ENCODE data around the gene KMT2A.

Gene KMT2A

DNA sequence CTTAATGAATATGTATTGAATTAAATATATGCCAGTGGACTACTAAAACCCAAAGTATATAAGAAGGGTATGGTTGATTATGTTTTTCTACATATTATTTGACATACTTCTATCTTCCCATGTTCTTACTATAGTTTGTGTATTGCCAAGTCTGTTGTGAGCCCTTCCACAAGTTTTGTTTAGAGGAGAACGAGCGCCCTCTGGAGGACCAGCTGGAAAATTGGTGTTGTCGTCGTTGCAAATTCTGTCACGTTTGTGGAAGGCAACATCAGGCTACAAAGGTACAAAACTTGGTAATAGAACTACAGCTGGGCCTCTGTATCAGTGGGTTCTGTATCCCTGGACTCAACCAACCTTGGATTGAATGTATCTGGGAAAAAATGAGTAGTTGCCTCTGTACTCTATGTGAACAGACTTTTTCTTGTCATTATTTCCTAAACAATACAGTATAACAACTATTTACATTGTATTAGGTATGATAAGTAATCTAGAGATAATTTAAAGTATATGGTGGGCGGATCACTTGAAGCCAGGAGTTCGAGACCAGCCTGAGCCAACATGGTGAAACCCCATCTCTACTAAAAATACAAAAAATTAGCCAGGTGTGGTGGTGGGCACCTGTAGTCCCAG is 52.3 kb downstream of the KMT2A start:
- DNase-seq: peak; percentile 38

DNA sequence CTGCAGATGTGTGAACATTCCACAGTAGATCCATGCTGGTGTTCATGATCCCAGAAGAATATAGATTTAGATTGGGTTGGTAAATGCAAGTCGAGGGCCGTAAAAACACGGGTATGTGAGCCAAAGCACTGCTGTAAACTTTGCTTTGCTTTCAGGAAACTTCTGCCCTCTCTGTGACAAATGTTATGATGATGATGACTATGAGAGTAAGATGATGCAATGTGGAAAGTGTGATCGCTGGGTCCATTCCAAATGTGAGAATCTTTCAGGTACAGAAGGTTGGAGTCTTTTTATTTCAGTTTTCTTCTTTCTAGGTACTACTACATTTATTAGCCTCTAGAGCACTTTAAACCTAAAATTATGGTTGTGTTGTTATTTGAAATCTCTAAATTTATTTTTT is 54.7 kb downstream of the KMT2A start:
- DNase-seq: no peak

DNA sequence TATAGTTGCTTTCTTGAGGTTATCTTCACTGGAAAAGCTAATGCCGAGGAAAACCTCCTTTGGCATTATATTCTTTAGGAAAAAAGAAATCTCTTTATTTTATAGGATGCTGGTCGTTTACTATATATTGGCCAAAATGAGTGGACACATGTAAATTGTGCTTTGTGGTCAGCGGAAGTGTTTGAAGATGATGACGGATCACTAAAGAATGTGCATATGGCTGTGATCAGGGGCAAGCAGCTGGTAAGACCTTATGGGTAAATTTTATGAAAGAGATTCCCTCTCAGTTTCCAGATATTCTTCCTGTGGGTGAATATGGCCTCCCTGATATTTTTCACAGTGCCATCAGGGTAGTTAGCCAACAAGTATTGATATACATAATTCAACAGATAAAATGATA is 61.5 kb downstream of the KMT2A start:
- no peak for DNase-seq

DNA sequence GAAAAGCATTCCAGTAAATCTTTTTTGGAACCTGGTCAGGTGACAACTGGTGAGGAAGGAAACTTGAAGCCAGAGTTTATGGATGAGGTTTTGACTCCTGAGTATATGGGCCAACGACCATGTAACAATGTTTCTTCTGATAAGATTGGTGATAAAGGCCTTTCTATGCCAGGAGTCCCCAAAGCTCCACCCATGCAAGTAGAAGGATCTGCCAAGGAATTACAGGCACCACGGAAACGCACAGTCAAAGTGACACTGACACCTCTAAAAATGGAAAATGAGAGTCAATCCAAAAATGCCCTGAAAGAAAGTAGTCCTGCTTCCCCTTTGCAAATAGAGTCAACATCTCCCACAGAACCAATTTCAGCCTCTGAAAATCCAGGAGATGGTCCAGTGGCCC is 66.9 kb downstream of the KMT2A start:
- no peak for DNase-seq

DNA sequence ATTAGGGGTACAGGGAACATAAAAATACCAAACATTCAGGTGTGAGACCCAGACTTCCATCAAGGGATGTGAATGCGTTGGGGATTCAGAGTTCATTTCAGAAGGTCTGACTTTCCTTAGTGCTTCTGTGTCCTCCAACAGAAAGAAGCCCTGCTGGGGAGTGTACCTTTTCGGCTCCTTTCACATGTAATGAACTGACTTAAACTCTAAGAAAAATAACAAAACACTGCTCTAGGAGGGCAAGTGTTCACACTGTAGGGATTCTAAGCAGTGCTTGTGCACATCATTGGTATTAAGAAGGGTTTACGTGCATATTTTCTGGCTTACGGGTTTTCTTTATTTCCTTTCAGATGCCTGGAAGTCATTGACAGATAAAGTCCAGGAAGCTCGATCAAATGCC is 75.3 kb downstream of the KMT2A start:
- no peak for DNase-seq

DNA sequence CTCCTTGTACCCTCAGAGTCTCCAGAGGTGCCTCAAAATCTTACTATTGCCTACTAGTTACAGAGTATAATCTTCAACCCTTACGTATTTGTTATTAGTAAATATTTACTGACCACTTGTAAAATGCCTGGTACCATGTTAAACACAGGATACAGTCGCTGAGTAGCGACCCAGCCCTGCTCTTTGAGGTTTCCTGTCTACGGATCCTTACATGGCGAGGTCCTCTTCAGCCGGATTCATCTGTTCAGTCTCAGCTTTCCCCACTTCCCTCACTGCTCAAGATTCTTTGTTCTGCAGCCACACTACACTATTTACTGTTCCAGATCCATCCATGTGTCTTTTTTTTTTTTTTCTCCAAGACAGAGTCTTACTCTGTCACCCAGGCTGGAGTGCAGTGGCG is 77.8 kb downstream of the KMT2A start:
- DNase-seq: no peak

DNA sequence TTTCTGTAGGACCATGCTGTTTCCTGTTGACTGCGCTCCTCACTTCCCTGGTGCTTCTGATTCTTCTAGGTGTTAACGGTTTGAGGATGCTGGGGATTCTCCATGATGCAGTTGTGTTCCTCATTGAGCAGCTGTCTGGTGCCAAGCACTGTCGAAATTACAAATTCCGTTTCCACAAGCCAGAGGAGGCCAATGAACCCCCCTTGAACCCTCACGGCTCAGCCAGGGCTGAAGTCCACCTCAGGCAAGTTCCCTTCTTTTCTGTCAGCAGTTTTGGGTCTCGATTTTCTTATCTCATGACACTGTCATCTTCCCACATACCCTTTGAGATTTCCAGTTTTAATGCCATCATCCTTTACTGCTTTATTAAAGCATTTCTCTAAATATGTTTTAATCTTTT is 83.3 kb downstream of the KMT2A start:
- DNase-seq: no peak

DNA sequence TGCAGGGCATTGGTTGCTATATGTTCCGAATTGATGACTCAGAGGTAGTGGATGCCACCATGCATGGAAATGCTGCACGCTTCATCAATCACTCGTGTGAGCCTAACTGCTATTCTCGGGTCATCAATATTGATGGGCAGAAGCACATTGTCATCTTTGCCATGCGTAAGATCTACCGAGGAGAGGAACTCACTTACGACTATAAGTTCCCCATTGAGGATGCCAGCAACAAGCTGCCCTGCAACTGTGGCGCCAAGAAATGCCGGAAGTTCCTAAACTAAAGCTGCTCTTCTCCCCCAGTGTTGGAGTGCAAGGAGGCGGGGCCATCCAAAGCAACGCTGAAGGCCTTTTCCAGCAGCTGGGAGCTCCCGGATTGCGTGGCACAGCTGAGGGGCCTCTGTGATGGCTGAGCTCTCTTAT is 85.6 kb downstream of the KMT2A start:
- DNase-seq: no peak

DNA sequence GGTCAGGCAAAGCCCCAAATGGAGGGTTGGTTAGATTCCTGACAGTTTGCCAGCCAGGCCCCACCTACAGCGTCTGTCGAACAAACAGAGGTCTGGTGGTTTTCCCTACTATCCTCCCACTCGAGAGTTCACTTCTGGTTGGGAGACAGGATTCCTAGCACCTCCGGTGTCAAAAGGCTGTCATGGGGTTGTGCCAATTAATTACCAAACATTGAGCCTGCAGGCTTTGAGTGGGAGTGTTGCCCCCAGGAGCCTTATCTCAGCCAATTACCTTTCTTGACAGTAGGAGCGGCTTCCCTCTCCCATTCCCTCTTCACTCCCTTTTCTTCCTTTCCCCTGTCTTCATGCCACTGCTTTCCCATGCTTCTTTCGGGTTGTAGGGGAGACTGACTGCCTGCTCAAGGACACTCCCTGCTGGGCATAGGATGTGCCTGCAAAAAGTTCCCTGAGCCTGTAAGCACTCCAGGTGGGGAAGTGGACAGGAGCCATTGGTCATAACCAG is 86.3 kb downstream of the KMT2A start:
- no peak for DNase-seq

DNA sequence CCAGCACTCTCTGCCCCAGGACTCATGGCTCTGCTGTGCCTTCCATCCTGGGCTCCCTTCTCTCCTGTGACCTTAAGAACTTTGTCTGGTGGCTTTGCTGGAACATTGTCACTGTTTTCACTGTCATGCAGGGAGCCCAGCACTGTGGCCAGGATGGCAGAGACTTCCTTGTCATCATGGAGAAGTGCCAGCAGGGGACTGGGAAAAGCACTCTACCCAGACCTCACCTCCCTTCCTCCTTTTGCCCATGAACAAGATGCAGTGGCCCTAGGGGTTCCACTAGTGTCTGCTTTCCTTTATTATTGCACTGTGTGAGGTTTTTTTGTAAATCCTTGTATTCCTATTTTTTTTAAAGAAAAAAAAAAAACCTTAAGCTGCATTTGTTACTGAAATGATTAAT is 88.1 kb downstream of the KMT2A start:
- DNase-seq: no peak

DNA sequence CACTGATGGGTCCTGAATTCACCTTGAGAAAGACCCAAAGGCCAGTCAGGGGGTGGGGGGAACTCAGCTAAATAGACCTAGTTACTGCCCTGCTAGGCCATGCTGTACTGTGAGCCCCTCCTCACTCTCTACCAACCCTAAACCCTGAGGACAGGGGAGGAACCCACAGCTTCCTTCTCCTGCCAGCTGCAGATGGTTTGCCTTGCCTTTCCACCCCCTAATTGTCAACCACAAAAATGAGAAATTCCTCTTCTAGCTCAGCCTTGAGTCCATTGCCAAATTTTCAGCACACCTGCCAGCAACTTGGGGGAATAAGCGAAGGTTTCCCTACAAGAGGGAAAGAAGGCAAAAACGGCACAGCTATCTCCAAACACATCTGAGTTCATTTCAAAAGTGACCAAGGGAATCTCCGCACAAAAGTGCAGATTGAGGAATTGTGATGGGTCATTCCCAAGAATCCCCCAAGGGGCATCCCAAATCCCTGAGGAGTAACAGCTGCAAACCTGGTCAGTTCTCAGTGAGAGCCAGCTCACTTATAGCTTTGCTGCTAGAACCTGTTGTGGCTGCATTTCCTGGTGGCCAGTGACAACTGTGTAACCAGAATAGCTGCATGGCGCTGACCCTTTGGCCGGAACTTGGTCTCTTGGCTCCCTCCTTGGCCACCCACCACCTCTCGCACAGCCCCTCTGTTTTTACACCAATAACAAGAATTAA is 88.6 kb downstream of the KMT2A start:
- DNase-seq: no peak

DNA sequence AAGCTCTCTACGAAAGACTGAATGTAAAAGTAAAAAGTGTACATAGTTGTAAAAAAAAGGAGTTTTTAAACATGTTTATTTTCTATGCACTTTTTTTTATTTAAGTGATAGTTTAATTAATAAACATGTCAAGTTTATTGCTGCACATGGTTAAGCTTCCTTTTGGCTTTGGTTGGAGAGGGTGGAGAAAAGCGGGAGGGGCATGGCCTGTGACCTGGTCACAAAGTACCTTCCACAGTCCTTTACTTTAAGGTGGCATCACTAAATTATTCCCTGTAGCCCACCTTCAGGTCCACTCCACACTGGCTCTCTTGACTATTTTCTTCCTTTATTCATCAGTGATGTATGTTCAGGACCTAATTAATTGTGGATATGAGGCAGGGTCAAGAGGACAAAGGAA is 90.4 kb downstream of the KMT2A start:
- DNase-seq: no peak

DNA sequence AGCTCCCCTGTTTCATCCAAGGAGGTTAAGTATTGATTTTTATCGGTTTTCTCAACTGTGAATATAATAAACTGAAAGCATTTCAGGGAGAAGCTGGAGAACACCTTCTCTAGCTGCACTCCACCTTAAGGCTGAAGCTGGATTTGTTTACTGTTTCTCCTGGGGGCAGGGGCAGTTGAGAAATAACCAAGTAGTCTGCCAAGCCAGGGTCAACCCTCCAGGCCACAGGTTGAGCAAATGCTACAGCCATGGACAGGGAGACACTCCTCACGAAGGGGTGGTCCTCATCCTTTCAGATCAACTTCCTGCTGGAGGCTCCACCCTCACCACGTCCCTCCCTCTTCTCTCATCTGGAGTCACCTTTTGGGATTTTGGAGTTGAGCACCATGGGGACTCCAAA is 90.8 kb downstream of the KMT2A start, which contains the start of gene TTC36:
Gene TTC36, plus strand, starts transcription at position 366 of the 400 bp plus-strand sequence. Its CDS starts 21 bp downstream, at position 387.
- DNase-seq: no peak

DNA sequence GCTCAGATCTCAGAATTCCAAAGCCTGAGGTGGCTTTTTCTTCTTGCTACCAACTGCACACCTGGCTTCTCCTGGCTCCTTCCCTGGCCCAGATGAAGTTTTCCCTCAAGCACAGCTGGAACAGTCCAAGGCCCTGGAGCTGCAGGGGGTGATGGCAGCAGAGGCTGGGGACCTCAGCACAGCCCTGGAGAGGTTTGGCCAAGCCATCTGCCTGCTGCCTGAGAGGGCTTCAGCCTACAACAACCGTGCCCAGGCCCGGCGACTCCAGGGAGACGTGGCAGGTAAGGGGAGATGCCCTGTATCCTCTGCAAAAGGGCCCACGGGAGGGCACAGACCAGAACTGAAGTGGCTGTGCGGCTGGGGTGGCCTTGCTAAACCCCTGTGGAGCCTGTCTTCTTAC is 92.2 kb downstream of the KMT2A start:
- DNase-seq: no peak

DNA sequence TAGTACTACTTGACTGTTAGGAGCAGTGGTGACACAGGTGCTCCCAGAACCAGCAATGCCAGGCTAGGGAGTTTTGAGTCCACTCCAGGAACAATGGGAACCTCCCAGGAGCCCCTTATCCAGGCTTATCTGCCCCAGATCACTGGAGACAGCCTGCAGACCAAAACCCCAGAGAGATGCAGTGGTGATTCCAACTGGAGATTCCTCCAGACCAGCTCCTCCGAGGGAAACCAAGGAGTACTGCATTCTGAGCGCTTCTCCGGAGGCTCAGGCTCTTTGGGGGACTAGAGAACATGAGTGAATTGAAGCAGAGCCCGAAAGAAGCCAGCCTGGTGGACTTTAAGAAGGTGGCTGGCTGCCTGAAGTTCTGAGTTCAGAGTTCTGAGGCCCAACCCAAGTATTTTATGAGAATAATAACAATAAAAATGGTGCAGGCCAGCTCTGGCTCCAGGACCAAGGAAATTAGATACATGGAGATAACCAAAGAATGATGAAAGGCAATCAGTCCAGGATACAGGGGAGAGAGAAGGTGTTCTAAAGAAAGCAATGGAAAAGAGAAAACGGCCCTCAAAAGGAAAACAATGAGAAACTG is 93.4 kb downstream of the KMT2A start:
- DNase-seq: no peak

DNA sequence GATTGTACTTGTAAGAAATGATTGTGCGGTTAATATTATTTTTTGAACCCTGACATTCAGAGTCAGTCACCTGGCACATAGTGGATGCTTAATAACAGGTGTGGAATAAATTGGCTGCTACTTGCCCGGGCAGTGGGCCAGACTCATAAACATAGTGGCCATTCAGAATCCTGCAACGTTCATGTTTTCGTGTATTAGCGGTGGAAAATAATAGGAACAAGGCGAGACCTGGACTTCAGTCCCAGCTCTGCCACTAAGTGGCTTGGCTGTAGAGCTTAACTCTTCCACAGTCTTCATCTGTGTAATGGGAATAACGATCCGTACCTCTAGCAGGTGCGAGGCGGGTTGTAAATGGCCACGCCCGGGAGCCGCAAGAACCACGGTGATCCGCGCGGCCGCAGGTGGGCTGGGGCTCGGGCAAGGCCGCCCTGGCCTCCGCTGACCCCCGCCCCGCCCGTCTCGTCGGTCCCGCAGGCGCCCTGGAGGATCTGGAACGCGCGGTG is 93.9 kb downstream of the KMT2A start:
- DNase-seq: peak; percentile 53

DNA sequence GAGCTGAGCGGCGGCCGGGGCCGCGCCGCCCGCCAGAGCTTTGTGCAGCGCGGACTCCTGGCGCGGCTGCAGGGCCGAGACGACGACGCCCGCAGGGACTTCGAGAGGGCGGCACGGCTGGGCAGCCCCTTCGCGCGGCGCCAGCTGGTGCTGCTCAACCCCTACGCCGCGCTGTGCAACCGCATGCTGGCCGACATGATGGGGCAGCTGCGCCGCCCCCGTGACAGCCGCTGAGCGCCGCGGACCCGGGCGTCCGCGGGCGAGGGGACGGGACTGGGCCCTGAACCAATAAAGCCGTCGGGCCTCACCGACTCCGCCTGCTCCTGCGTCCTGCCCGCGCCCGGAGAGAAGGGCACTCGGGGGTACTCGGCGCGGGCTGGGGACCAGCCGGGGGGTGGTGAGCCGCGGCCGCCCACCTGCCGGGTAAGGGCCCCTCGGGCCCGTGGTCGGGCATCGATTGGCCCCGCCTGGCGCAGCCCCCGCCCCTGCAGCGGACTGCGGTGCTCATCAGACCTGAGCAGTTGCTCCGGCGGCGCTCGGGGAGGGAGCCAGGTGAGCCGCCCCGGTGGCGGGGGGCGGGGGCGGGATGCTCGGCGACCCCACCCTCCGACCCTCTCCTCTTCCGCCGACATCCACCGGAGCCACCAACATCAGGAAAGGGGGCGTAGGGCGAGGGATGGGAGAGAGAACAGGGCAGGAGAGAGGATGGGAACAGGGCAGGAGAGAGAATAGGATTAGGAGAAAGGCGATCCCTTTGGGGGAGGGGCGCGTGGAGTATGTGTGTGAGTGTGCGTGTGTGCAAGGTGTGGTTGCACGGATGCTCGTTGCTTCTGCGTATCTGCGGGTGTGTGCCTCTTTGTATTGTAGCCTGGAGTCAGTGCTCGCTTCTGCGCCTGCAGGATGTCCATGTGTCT is 94.6 kb downstream of the KMT2A start, which contains the start of gene TMEM25:
Gene TMEM25, plus strand, starts transcription at position 510 of the 914 bp plus-strand sequence. CDS start 610 bp downstream, outside the sequence.
- peak; percentile 43 for DNase-seq

DNA sequence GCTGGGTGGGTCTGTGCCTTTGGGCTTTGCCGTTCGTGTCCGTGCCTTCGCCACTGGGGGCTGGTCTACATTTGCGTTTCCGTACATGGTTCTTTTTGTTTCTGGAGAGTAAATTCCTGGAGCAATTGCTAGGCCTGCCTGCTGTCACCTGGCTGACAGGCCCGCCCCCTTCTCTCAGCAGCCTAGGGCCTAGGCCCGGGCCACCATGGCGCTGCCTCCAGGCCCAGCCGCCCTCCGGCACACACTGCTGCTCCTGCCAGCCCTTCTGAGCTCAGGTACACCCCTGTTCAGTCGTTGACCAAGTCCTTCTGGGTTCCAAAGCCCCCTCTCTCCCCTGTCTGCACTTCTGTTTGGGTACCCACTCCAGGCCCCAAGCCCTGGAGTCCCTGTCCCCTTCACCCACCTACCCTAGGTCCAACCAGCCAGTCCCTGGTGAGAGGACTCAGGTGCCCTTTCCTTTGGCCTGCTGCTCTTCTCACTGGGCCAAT is 95.3 kb downstream of the KMT2A start:
- peak; percentile 43 for DNase-seq

DNA sequence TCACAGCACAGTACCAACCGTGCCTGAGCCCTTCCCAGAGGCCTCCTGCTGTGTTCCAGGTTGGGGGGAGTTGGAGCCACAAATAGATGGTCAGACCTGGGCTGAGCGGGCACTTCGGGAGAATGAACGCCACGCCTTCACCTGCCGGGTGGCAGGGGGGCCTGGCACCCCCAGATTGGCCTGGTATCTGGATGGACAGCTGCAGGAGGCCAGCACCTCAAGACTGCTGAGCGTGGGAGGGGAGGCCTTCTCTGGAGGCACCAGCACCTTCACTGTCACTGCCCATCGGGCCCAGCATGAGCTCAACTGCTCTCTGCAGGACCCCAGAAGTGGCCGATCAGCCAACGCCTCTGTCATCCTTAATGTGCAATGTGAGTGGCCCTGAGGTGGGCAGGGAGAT is 95.8 kb downstream of the KMT2A start:
- DNase-seq: no peak

DNA sequence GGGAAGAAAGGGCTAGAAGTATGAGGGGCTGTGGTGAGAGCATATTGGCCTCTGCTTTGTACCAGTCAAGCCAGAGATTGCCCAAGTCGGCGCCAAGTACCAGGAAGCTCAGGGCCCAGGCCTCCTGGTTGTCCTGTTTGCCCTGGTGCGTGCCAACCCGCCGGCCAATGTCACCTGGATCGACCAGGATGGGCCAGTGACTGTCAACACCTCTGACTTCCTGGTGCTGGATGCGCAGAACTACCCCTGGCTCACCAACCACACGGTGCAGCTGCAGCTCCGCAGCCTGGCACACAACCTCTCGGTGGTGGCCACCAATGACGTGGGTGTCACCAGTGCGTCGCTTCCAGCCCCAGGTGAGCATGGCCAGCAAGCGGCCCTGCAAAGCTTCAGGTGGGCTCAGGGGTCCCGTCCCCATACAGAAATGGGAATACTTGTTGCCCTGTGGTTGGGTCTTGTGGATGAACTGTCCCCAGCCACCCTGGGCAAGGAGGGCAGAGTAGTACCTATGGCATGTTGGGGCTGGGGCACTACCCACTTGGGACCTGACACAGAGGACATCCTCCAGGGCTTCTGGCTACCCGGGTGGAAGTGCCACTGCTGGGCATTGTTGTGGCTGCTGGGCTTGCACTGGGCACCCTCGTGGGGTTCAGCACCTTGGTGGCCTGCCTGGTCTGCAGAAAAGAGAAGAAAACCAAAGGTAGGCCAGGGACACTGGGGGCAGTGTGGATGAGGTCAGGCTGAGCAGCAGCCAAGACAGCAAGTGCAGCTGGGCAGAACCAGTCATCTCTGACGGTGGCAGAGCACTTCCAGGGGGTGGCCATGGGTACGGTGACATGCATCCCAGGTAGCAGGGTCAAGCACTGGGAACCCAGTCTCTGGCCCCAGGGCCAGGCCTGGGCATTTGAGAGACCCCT is 96.8 kb downstream of the KMT2A start:
- no peak for DNase-seq

Measured in NCI-H748 treated with DMSO at 0.1 percent for 48 hours (cell line).